HUES48 (cell line): ENCODE measurements around the gene BCL2L15.

Source experiments
- H3K27ac ChIP-seq: one replicate; pipeline ENCODE4 v1.7.0; 2013; ENCODE audit warnings: low read depth, low read length, inconsistent platforms
- H3K27me3 ChIP-seq: 2 replicates; pipeline ENCODE4 v1.6.1; 2013; ENCODE audit warnings: mild to moderate bottlenecking, low read length; ENCODE audit not compliant: control insufficient read depth, insufficient read depth
- H3K36me3 ChIP-seq: 2 replicates; pipeline ENCODE4 v1.6.1; 2013; ENCODE audit warnings: low read length; ENCODE audit not compliant: control insufficient read depth, insufficient read depth
- H3K4me1 ChIP-seq: 2 replicates; pipeline ENCODE4 v1.6.1; 2013; ENCODE audit warnings: mild to moderate bottlenecking, low read length; ENCODE audit not compliant: control insufficient read depth, insufficient read depth
- H3K4me3 ChIP-seq: 2 replicates; pipeline ENCODE4 v1.5.1; 2013; ENCODE audit warnings: mild to moderate bottlenecking, low read depth, low read length
- H3K9ac ChIP-seq: 2 replicates; pipeline ENCODE4 v1.6.1; 2013; ENCODE audit warnings: mild to moderate bottlenecking, low read depth, low read length, moderate library complexity
- H3K9me3 ChIP-seq: 2 replicates; pipeline ENCODE4 v1.6.1; 2013; ENCODE audit warnings: low read length; ENCODE audit not compliant: control insufficient read depth, insufficient read depth

BCL2L15 gene

GRCh38 chr1:113850127-113850796 is 37.1 kb downstream of the BCL2L15 start:
- Histone ChIP-seq H3K9ac (no peak overlapping the region), H3K4me3 (no peak overlapping the region), H3K36me3 (no peaks in the 10 kb centered on the region), H3K4me1 (no peaks in the 10 kb centered on the region), H3K27ac (no peak overlapping the region), H3K9me3 (no peaks in the 10 kb centered on the region), H3K27me3 (no peaks in the 10 kb centered on the region)

- Histone ChIP-seq H3K27ac (no peak overlapping the region), H3K36me3 (no peaks in the 10 kb centered on the region), H3K9ac (no peak overlapping the region), H3K4me1 (no peaks in the 10 kb centered on the region), H3K9me3 (no peaks in the 10 kb centered on the region), H3K4me3 (no peak overlapping the region), H3K27me3 (no peaks in the 10 kb centered on the region)
These were observed 38.3 kb downstream of the BCL2L15 start for GRCh38 chr1:113849072-113849471.

GRCh38 chr1:113846391-113847035 is 40.9 kb downstream of the BCL2L15 start:
- Histone ChIP-seq H3K4me1 (no peaks in the 10 kb centered on the region), H3K36me3 (no peaks in the 10 kb centered on the region), H3K9me3 (no peaks in the 10 kb centered on the region), H3K27me3 (no peaks in the 10 kb centered on the region), H3K27ac (no peak overlapping the region), H3K9ac (no peak overlapping the region), H3K4me3 (no peak overlapping the region)

- Histone ChIP-seq H3K4me1 (no peaks in the 10 kb centered on the region), H3K9me3 (no peaks in the 10 kb centered on the region), H3K36me3 (no peaks in the 10 kb centered on the region), H3K9ac (no peak overlapping the region), H3K27ac (no peak overlapping the region), H3K4me3 (no peak overlapping the region), H3K27me3 (no peaks in the 10 kb centered on the region)
These were observed 50.8 kb downstream of the BCL2L15 start for GRCh38 chr1:113836534-113836933.

GRCh38 chr1:113835686-113836290 is 51.6 kb downstream of the BCL2L15 start:
- Histone ChIP-seq H3K4me1 (no peaks in the 10 kb centered on the region), H3K9ac (no peak overlapping the region), H3K36me3 (no peaks in the 10 kb centered on the region), H3K27me3 (no peaks in the 10 kb centered on the region), H3K27ac (no peak overlapping the region), H3K9me3 (no peaks in the 10 kb centered on the region), H3K4me3 (no peak overlapping the region)

GRCh38 chr1:113834716-113835115 is 52.7 kb downstream of the BCL2L15 start:
- Histone ChIP-seq H3K27me3 (no peaks in the 10 kb centered on the region), H3K9me3 (no peaks in the 10 kb centered on the region), H3K36me3 (no peaks in the 10 kb centered on the region), H3K4me1 (no peaks in the 10 kb centered on the region), H3K9ac (no peak overlapping the region), H3K27ac (no peak overlapping the region), H3K4me3 (no peak overlapping the region)
